Adipose tissue (tissue), 3 donors: ENCODE measurements around the gene NRF1. TPM values are rescaled to one million over a fixed set of nuclear protein-coding genes. Genes with fewer than 3 reads are reported as not detected.
"Not testable (repeated sequence)": the region's sequence is repeated elsewhere in the genome, so short reads cannot be mapped to it uniquely, and the experiment has no call there.

ENCODE experiments used
- H3K27ac ChIP-seq: one replicate; pipeline ENCODE4 v1.5.1; 2013; ENCODE audit warnings: low read depth, low read length
- WGBS, 3 donors: extraction: QIAGEN DNeasy Blood & Tissue Kit; methylation state at CpG; one replicate each; pipeline ENCODE4 v1.1.7; 2013; 5-methylcytosine and 5-hydroxymethylcytosine counted together
- polyA plus RNA-seq, 3 donors: library from polyadenylated mRNA; stranded (reverse); fragments of 200-250 nt; gene quantifications; one replicate each; pipeline ENCODE4 v1.2.3, GENCODE V29; 2013
- donor health status: healthy with polysubstance abuse.
- donor health status: Bipolar disorder and iron deficiency.
- donor health status: healthy.

The NRF1 gene
- polyA plus RNA-seq, 3 donors: 4.4 to 7.2 (median 7.0) TPM

GRCh38 chr7:129667551-129667950, 56.0 kb downstream of the NRF1 start:
- WGBS, 3 donors: 96 to 98% (median 97%) methylated on average over 1 of the region's 1 CpG
- H3K27ac ChIP-seq: no peak overlapping the region

- H3K27ac ChIP-seq: no peak overlapping the region
- 99 to 100% (median 100%) methylated on average over 2 of the region's 2 CpGs for WGBS, 3 donors
These were observed 58.4 kb downstream of the NRF1 start for GRCh38 chr7:129669901-129670300.

- H3K27ac ChIP-seq: no peak overlapping the region
These were observed 59.1 kb downstream of the NRF1 start for GRCh38 chr7:129670656-129671055.

GRCh38 chr7:129671266-129671665, 59.7 kb downstream of the NRF1 start:
- WGBS, 3 donors: 62 to 80% (median 75%) methylated on average over 9 of the region's 9 CpGs
- no peak overlapping the region for H3K27ac ChIP-seq

- 96 to 99% (median 97%) methylated on average over 4 of the region's 4 CpGs for WGBS, 3 donors
- H3K27ac ChIP-seq: not testable (repeated sequence)
These were observed 63.0 kb downstream of the NRF1 start for GRCh38 chr7:129674475-129674874.

- H3K27ac ChIP-seq: no peak overlapping the region
- 98 to 100% (median 98%) methylated on average over 2 of the region's 2 CpGs for WGBS, 3 donors
These were observed 64.0 kb downstream of the NRF1 start for GRCh38 chr7:129675521-129675920.

GRCh38 chr7:129676017-129676897, 64.7 kb downstream of the NRF1 start:
- no peak overlapping the region for H3K27ac ChIP-seq
- WGBS, 3 donors: 64 to 96% (median 89%) methylated on average over 7 of the region's 7 CpGs

GRCh38 chr7:129677796-129678195, 66.3 kb downstream of the NRF1 start:
- WGBS, 3 donors: 78 to 97% (median 95%) methylated on average over 4 of the region's 4 CpGs
- H3K27ac ChIP-seq: no peak overlapping the region

- H3K27ac ChIP-seq: no peak overlapping the region
These were observed 67.1 kb downstream of the NRF1 start for GRCh38 chr7:129678606-129679005.

- 98 to 100% (median 100%) methylated on average over 1 of the region's 1 CpG for WGBS, 3 donors
These were observed 68.9 kb downstream of the NRF1 start for GRCh38 chr7:129680400-129680799.

GRCh38 chr7:129684777-129685176, 73.3 kb downstream of the NRF1 start:
- WGBS, 3 donors: 66 to 97% (median 86%) methylated on average over 1 of the region's 1 CpG

More at GRCh38 chr7:129680400-129680799, 68.9 kb downstream of the NRF1 start:
- no peak overlapping the region for H3K27ac ChIP-seq

GRCh38 chr7:129686063-129686462, 74.5 kb downstream of the NRF1 start:
- 51 to 99% (median 96%) methylated on average over 2 of the region's 2 CpGs for WGBS, 3 donors
- H3K27ac ChIP-seq: no peak overlapping the region

More at GRCh38 chr7:129684777-129685176, 73.3 kb downstream of the NRF1 start:
- H3K27ac ChIP-seq: no peak overlapping the region

GRCh38 chr7:129688503-129689222, 77.1 kb downstream of the NRF1 start:
- 92 to 96% (median 94%) methylated on average over 5 of the region's 5 CpGs for WGBS, 3 donors
- no peak overlapping the region for H3K27ac ChIP-seq

- H3K27ac ChIP-seq: no peak overlapping the region
- WGBS, 3 donors: 90 to 98% (median 98%) methylated on average over 6 of the region's 6 CpGs
These were observed 78.6 kb downstream of the NRF1 start for GRCh38 chr7:129689995-129690581.

- 65 to 94% (median 77%) methylated on average over 4 of the region's 4 CpGs for WGBS, 3 donors
- no peak overlapping the region for H3K27ac ChIP-seq
These were observed 79.2 kb downstream of the NRF1 start for GRCh38 chr7:129690701-129691100.

- 70 to 84% (median 79%) methylated on average over 3 of the region's 3 CpGs for WGBS, 3 donors
- H3K27ac ChIP-seq: no peak overlapping the region
These were observed 87.2 kb downstream of the NRF1 start for GRCh38 chr7:129698516-129699418.

- no peak overlapping the region for H3K27ac ChIP-seq
- WGBS, 3 donors: 66 to 84% (median 81%) methylated on average over 2 of the region's 2 CpGs
These were observed 90.8 kb downstream of the NRF1 start for GRCh38 chr7:129702316-129702715.

- no peak overlapping the region for H3K27ac ChIP-seq
- 49 to 84% (median 75%) methylated on average over 3 of the region's 3 CpGs for WGBS, 3 donors
These were observed 91.3 kb downstream of the NRF1 start for GRCh38 chr7:129702761-129703338.
